ENCODE data around the gene ITPR2. TPM values are rescaled to one million over a fixed set of nuclear protein-coding genes. Genes with fewer than 3 reads are reported as not detected.
"Not testable (repeated sequence)": the region's sequence is repeated elsewhere in the genome, so short reads cannot be mapped to it uniquely, and the experiment has no call there.

ITPR2 gene
- total and polyA plus RNA-seq, 2 experiments from 2014 or later: 5.0 to 9.1 TPM

- H3K4me1 ChIP-seq (ENCODE audit: insufficient read depth): peaks cover 55% of the 10 kb centered on the region
- H3K79me2 ChIP-seq (ENCODE audit: insufficient read depth): no peaks in the 10 kb centered on the region
- 0 out of 2 replicates have a peak, but pooled peaks have one; percentile 40 for TF ChIP-seq EZH2phosphoT487 (IDR thresholded peaks at IDR 0.05; ENCODE audit: insufficient read depth, low read depth)
- TF ChIP-seq EZH2 (IDR thresholded peaks at IDR 0.05; ENCODE audit: insufficient read depth, poor library complexity, severe bottlenecking): no peak
- H3F3A ChIP-seq (ENCODE audit: insufficient read depth): peaks cover 37% of the 10 kb centered on the region
- no peaks in the 10 kb centered on the region for H3K9me3 ChIP-seq (ENCODE audit: low read depth)
- no peak overlapping the region for H3K27ac ChIP-seq
- in situ Hi-C loops (cut with MboI): no loop called here
- DNase-seq: peak; percentile 84
- WGBS, 2 experiments (ENCODE audit: low coverage in 1 of 2, low lambda C conversion rate in 2 of 2, missing lambda C conversion rate in 2 of 2): 57% methylated on average over 2 of the region's 2 CpGs
- H3K27me3 ChIP-seq (replicated peaks; ENCODE audit: insufficient read depth): no peaks in the 10 kb centered on the region
- H3K4me2 ChIP-seq (ENCODE audit: unreplicated experiment): peak overlapping the region; percentile 54
- H3K4me3 ChIP-seq: no peak overlapping the region; the same call in 1 of the 2 replicates
- no peaks in the 10 kb centered on the region for H4K20me1 ChIP-seq (ENCODE audit: insufficient read depth)
- H3K36me3 ChIP-seq (ENCODE audit: low read depth): no peaks in the 10 kb centered on the region
- peaks cover 9% of the 10 kb centered on the region; the same call in 1 of the 2 replicates for H3K9me2 ChIP-seq (ENCODE audit: insufficient read depth)
- H3K9ac ChIP-seq: peak overlapping the region; percentile 2; the same call in 1 of the 2 replicates
- H2AFZ ChIP-seq: no peak overlapping the region
These were observed 43.0 kb downstream of the ITPR2 start for GRCh38 chr12:26789731-26790644.

GRCh38 chr12:26786865-26787514 is 46.0 kb downstream of the ITPR2 start:
- H3K9ac ChIP-seq: no peak overlapping the region
- WGBS, 2 experiments (ENCODE audit: low coverage in 1 of 2, low lambda C conversion rate in 2 of 2, missing lambda C conversion rate in 2 of 2): 57 to 66% methylated on average over 2 of the region's 2 CpGs
- H3K4me3 ChIP-seq: no peak overlapping the region
- H3K9me2 ChIP-seq (ENCODE audit: insufficient read depth): no peaks in the 10 kb centered on the region
- no peaks in the 10 kb centered on the region for H4K20me1 ChIP-seq (ENCODE audit: insufficient read depth)
- in situ Hi-C loops (cut with MboI): no loop called here
- peak overlapping the region; percentile 34 for H3K4me2 ChIP-seq (ENCODE audit: unreplicated experiment)
- no peak for TF ChIP-seq EZH2 (IDR thresholded peaks at IDR 0.05; ENCODE audit: insufficient read depth, poor library complexity, severe bottlenecking)
- no peak for TF ChIP-seq EZH2phosphoT487 (IDR thresholded peaks at IDR 0.05; ENCODE audit: insufficient read depth, low read depth)
- H3K79me2 ChIP-seq (ENCODE audit: insufficient read depth): no peaks in the 10 kb centered on the region
- no peaks in the 10 kb centered on the region for H3K36me3 ChIP-seq (ENCODE audit: low read depth)
- DNase-seq: peak; percentile 88
- H3F3A ChIP-seq (ENCODE audit: insufficient read depth): peaks cover 37% of the 10 kb centered on the region
- H3K27ac ChIP-seq: peak overlapping the region; percentile 55
- H2AFZ ChIP-seq: no peak overlapping the region
- H3K27me3 ChIP-seq (replicated peaks; ENCODE audit: insufficient read depth): no peaks in the 10 kb centered on the region
- H3K4me1 ChIP-seq (ENCODE audit: insufficient read depth): peaks cover 55% of the 10 kb centered on the region
- H3K9me3 ChIP-seq (ENCODE audit: low read depth): no peaks in the 10 kb centered on the region

GRCh38 chr12:26786491-26786864 is 46.5 kb downstream of the ITPR2 start:
- H3K9me3 ChIP-seq (ENCODE audit: low read depth): no peaks in the 10 kb centered on the region
- H3F3A ChIP-seq (ENCODE audit: insufficient read depth): peaks cover 34% of the 10 kb centered on the region
- H3K4me1 ChIP-seq (ENCODE audit: insufficient read depth): peaks cover 50% of the 10 kb centered on the region
- no peaks in the 10 kb centered on the region for H3K9me2 ChIP-seq (ENCODE audit: insufficient read depth)
- H3K4me3 ChIP-seq: no peak overlapping the region
- H3K27me3 ChIP-seq (replicated peaks; ENCODE audit: insufficient read depth): no peaks in the 10 kb centered on the region
- peak overlapping the region; percentile 55 for H3K27ac ChIP-seq
- H3K79me2 ChIP-seq (ENCODE audit: insufficient read depth): no peaks in the 10 kb centered on the region
- WGBS, 2 experiments (ENCODE audit: low coverage in 1 of 2, low lambda C conversion rate in 2 of 2, missing lambda C conversion rate in 2 of 2): 86 to 88% methylated on average over 3 of the region's 3 CpGs
- H3K36me3 ChIP-seq (ENCODE audit: low read depth): no peaks in the 10 kb centered on the region
- TF ChIP-seq EZH2 (IDR thresholded peaks at IDR 0.05; ENCODE audit: insufficient read depth, poor library complexity, severe bottlenecking): no peak
- no peak for TF ChIP-seq EZH2phosphoT487 (IDR thresholded peaks at IDR 0.05; ENCODE audit: insufficient read depth, low read depth)
- peak; percentile 43 for DNase-seq
- no peak overlapping the region for H2AFZ ChIP-seq
- in situ Hi-C loops (cut with MboI): no loop called here
- H3K4me2 ChIP-seq (ENCODE audit: unreplicated experiment): peak overlapping the region; percentile 34
- no peaks in the 10 kb centered on the region for H4K20me1 ChIP-seq (ENCODE audit: insufficient read depth)
- no peak overlapping the region for H3K9ac ChIP-seq

- H3K9me3 ChIP-seq (ENCODE audit: low read depth); H3K4me3 ChIP-seq; H3K27me3 ChIP-seq (replicated peaks; ENCODE audit: insufficient read depth); DNase-seq; H3K27ac ChIP-seq; H4K20me1 ChIP-seq (ENCODE audit: insufficient read depth); in situ Hi-C loops (cut with MboI); H2AFZ ChIP-seq; H3K9ac ChIP-seq; H3K4me2 ChIP-seq (ENCODE audit: unreplicated experiment); H3K36me3 ChIP-seq (ENCODE audit: low read depth); H3K9me2 ChIP-seq (ENCODE audit: insufficient read depth); H3K79me2 ChIP-seq (ENCODE audit: insufficient read depth): not testable (repeated sequence)
- peaks cover 25% of the 10 kb centered on the region for H3K4me1 ChIP-seq (ENCODE audit: insufficient read depth)
- 73 to 74% methylated on average over 2 to 3 of the region's 3 CpGs for WGBS, 2 experiments (ENCODE audit: low coverage in 1 of 2, low lambda C conversion rate in 2 of 2, missing lambda C conversion rate in 2 of 2)
- H3F3A ChIP-seq (ENCODE audit: insufficient read depth): peaks cover 22% of the 10 kb centered on the region
These were observed 49.1 kb downstream of the ITPR2 start for GRCh38 chr12:26783816-26784379.
